Endodermal cell (in vitro differentiated cells): ENCODE measurements around the gene PXMP4. TPM values are rescaled to one million over a fixed set of nuclear protein-coding genes. Genes with fewer than 3 reads are reported as not detected.
A peak's percentile ranks its signal among the peaks of the same experiment; 100 is the strongest.

ENCODE experiments used
- DNase-seq: peaks from one replicate; pipeline ENCODE4 v3.0.0-alpha.2; 2017
- H3K27ac ChIP-seq: 2 replicates; pipeline ENCODE4 v1.5.1; 2013; ENCODE audit warnings: mild to moderate bottlenecking, low read depth, low read length, moderate library complexity
- H3K27me3 ChIP-seq: 2 replicates; pipeline ENCODE4 v1.6.1; 2013; ENCODE audit warnings: mild to moderate bottlenecking, low read length, moderate library complexity; ENCODE audit not compliant: insufficient read depth, control insufficient read depth, poor library complexity, severe bottlenecking
- H3K36me3 ChIP-seq: 2 replicates; pipeline ENCODE4 v1.7.0; 2013; ENCODE audit warnings: mild to moderate bottlenecking, low read length, moderate library complexity; ENCODE audit not compliant: control insufficient read depth, insufficient read depth
- H3K4me1 ChIP-seq: one replicate; pipeline ENCODE4 v1.7.0; 2013; ENCODE audit warnings: low read length; ENCODE audit not compliant: control insufficient read depth, insufficient read depth
- H3K4me3 ChIP-seq: 2 replicates; pipeline ENCODE4 v1.5.1; 2013; ENCODE audit warnings: mild to moderate bottlenecking, low read length, moderate library complexity
- H3K9ac ChIP-seq: 2 replicates; pipeline ENCODE4 v1.6.1; 2013; ENCODE audit warnings: mild to moderate bottlenecking, low read length, moderate library complexity; ENCODE audit not compliant: poor library complexity, severe bottlenecking; ENCODE audit errors: extremely low read depth
- H3K9me3 ChIP-seq: 2 replicates; pipeline ENCODE4 v1.6.1; 2013; ENCODE audit warnings: mild to moderate bottlenecking, low read length, moderate library complexity; ENCODE audit not compliant: control insufficient read depth
- H3K27ac Mint-ChIP-seq: 2 replicates; pipeline ENCODE4 v1.8.0; 2020; ENCODE audit warnings: mixed read lengths
- H3K27me3 Mint-ChIP-seq: 2 replicates; pipeline ENCODE4 v1.8.0; 2021; ENCODE audit warnings: mild to moderate bottlenecking, mixed read lengths; ENCODE audit not compliant: insufficient read depth
- H3K36me3 Mint-ChIP-seq: 2 replicates; pipeline ENCODE4 v1.8.0; 2020; ENCODE audit warnings: low read depth, mixed read lengths
- H3K4me1 Mint-ChIP-seq: 2 replicates; pipeline ENCODE4 v1.8.0; 2020; ENCODE audit warnings: mixed read lengths
- H3K4me3 Mint-ChIP-seq: 2 replicates; pipeline ENCODE4 v1.8.0; 2020; ENCODE audit warnings: mild to moderate bottlenecking, moderate library complexity, mixed read lengths
- H3K9me3 Mint-ChIP-seq: 2 replicates; pipeline ENCODE4 v1.8.0; 2020; ENCODE audit warnings: mild to moderate bottlenecking, mixed read lengths
- CTCF ChIP-seq: fragments of 200-600 bp; sonication (generic); conservative IDR thresholded peaks from 2 replicates; pipeline ENCODE4 v1.5.0; 2021; ENCODE audit warnings: antibody characterized with exemption, mild to moderate bottlenecking
- WGBS, 2 experiments: methylation state at CpG; one replicate each; pipeline versions ENCODE4 v1.1.5 to v1.1.7; 2013; ENCODE audit warnings: missing lambda C conversion rate in 2 of 2, mixed read lengths in 1 of 2; ENCODE audit not compliant: insufficient coverage in 1 of 2, insufficient read length in 1 of 2; 5-methylcytosine and 5-hydroxymethylcytosine counted together
- total RNA-seq, 2 donors: library from RNA; stranded (reverse); fragmentation: NEBNext Ultra II Directional in 1 of 2; extraction: Animal tissue kit (Norgen Biotek cat#: 25700) in 1 of 2; gene quantifications; 2 replicates in 1 of 2; 3 replicates in 1 of 2; pipeline ENCODE4 v1.2.1, GENCODE V29; 2021

Gene PXMP4
- total RNA-seq, 2 donors from 2014 or later, result 1.5 to 3.8 TPM

GRCh38 chr20:33658929-33659328 is 61.2 kb downstream of the PXMP4 start:
- no peak for DNase-seq
- Histone ChIP-seq H3K4me1 (peaks cover 3% of the 10 kb centered on the region), H3K27ac (no peak overlapping the region), H3K9me3 (no peaks in the 10 kb centered on the region), H3K9ac (no peak overlapping the region), H3K27me3 (no peaks in the 10 kb centered on the region), H3K36me3 (peaks cover 6% of the 10 kb centered on the region), H3K4me3 (no peak overlapping the region)
- H3K4me3 Mint-ChIP-seq, result no peak overlapping the region
- TF ChIP-seq CTCF, result no peak
- no peaks in the 10 kb centered on the region for H3K9me3 Mint-ChIP-seq
- peak overlapping the region; percentile 28 for H3K27ac Mint-ChIP-seq
- peaks cover 9% of the 10 kb centered on the region for H3K4me1 Mint-ChIP-seq
- WGBS, 2 experiments, result 93 to 95% methylated on average over 3 to 4 of the region's 4 CpGs
- H3K27me3 Mint-ChIP-seq, result no peaks in the 10 kb centered on the region
- peaks cover 14% of the 10 kb centered on the region for H3K36me3 Mint-ChIP-seq

GRCh38 chr20:33658510-33658909 is 61.6 kb downstream of the PXMP4 start:
- Mint-ChIP-seq H3K36me3 (peaks cover 14% of the 10 kb centered on the region), H3K9me3 (no peaks in the 10 kb centered on the region), H3K27ac (no peak overlapping the region), H3K27me3 (no peaks in the 10 kb centered on the region), H3K4me3 (no peak overlapping the region), H3K4me1 (peaks cover 12% of the 10 kb centered on the region)
- Histone ChIP-seq H3K4me1 (peaks cover 3% of the 10 kb centered on the region), H3K9me3 (no peaks in the 10 kb centered on the region), H3K27me3 (no peaks in the 10 kb centered on the region), H3K9ac (no peak overlapping the region), H3K27ac (no peak overlapping the region), H3K4me3 (no peak overlapping the region), H3K36me3 (peaks cover 6% of the 10 kb centered on the region)
- peak; percentile 40 for DNase-seq
- no peak for TF ChIP-seq CTCF
- 90 to 96% methylated on average over 4 to 8 of the region's 8 CpGs for WGBS, 2 experiments

GRCh38 chr20:33657704-33658095 is 62.4 kb downstream of the PXMP4 start:
- no peak overlapping the region for H3K4me3 Mint-ChIP-seq
- no peak for DNase-seq
- Histone ChIP-seq H3K4me1 (peaks cover 3% of the 10 kb centered on the region), H3K27me3 (no peaks in the 10 kb centered on the region), H3K9me3 (no peaks in the 10 kb centered on the region), H3K36me3 (peaks cover 6% of the 10 kb centered on the region), H3K27ac (no peak overlapping the region), H3K9ac (no peak overlapping the region), H3K4me3 (no peak overlapping the region)
- H3K36me3 Mint-ChIP-seq, result peaks cover 14% of the 10 kb centered on the region
- no peaks in the 10 kb centered on the region for H3K27me3 Mint-ChIP-seq
- H3K4me1 Mint-ChIP-seq, result peaks cover 16% of the 10 kb centered on the region
- no peak overlapping the region for H3K27ac Mint-ChIP-seq
- H3K9me3 Mint-ChIP-seq, result no peaks in the 10 kb centered on the region
- WGBS, 2 experiments, result 93 to 100% methylated on average over 3 to 12 of the region's 12 CpGs
- no peak for TF ChIP-seq CTCF
